SIG-M5 treated with dmso at 0.1 percent for 504 hours (cell line): ENCODE data around the gene NOS1AP.

ENCODE experiments used
- DNase-seq: peaks from one replicate; lab custom pipeline; 2025; ENCODE audit not compliant: unreplicated experiment; lab: John Stamatoyannopoulos, UW

Gene NOS1AP

DNA sequence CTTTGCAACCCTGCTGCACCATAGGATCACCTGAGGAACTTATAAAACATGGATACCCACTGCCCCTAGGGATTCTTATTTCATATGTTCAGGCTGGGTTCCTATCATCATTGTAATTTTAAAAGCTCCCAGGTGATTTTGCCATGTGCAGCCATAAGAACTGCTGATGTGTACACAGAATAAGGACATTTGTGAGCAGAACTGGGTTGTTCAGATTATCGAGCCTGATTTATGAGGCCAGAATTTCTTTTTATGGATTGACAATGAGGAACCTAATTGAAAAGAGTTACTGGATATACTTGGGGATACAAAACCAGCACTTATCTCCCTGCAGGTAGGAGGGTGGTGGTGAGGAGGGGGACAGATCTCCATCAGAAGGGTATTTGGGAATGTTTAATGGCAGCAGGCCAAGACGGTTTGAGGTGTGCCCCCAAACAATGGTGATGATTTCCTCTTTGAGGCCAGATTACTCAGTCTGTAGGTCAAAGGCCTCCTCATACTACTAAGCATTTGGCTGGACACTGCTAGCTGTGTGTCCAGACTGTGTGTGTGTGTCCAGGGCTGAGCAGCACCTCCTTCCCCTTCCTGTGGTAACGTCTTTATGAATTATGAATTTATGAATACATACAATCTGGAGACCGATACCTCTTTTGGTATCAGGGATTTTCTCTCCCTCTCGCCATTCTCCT is 18.9 kb downstream of the NOS1AP start:
- no peak for DNase-seq

DNA sequence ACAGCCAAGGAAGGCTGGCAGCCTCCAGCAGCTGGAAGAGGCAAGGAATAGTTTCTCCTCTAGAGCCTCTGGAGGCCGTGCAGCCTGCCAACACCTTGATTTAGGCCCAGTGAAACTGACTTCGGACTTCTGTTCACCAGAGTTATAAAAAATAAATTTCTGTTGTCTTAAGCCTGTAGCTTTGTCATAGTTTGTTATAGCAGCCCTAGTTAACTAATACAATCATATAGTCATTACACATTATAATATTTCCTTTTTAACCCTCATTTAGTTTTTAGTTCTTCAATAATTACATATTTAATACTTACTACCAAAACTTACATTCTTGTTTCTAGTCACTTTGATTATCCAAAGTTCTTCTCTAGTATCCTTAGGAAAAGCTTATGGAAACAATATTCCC is 20.3 kb downstream of the NOS1AP start:
- DNase-seq = no peak

DNA sequence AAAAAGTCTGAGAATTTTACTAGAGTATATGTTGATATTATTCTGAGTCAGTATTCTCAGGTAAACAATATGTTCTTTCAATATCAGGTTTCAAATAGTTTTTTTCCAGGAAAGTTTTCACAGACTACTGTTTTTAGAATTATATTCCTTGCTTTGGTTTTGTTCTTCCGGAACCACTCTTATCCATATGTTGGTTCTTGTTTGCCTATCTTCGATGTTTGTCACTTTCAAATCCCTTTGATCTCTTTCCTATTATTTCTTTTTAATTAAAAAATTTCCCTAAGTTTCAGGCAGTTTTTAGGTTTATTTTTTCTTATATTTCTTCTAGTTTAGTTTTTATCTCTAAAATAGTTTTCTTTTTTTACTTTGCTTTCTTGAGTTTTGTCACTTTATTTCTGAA is 20.9 kb downstream of the NOS1AP start:
- no peak for DNase-seq

DNA sequence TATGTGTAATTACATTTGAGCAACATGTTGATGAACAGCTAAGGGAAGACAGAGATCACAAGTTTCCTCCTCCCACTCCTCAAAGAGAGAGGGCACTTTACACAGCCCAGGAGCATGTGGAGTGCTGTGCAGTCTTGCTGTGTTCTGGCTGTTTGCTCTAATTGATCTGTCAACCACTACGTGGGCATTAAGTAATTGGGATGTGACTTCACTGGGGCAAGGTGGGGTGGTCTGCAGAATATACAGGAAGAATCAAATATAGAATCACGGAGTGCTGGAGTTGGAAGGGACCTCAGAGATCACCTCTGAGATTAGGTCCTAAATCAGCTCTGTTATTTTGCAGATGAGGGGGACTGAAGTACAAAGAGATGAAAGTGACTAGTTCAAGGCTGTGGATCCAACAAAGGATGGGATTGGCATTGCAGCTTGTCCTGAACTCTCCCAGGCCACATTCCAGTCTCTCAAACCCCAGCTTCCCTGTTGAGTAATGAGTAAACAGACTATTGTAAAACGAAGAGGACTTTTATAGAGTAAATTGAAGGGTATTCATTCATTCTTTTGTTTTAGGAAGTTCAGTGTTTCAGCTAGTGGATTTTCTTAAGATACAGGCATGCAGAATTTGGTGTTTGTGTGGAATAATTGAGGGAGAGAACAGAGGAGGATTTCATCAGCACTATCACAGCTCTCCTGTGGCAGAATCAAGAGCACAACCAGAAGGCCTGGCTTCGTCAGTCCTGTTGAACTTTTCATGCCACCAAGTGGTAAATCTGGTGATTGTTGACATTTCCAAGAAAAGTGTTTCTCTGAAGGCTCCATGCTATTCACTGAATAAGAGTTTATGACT is 22.4 kb downstream of the NOS1AP start:
- DNase-seq = no peak

DNA sequence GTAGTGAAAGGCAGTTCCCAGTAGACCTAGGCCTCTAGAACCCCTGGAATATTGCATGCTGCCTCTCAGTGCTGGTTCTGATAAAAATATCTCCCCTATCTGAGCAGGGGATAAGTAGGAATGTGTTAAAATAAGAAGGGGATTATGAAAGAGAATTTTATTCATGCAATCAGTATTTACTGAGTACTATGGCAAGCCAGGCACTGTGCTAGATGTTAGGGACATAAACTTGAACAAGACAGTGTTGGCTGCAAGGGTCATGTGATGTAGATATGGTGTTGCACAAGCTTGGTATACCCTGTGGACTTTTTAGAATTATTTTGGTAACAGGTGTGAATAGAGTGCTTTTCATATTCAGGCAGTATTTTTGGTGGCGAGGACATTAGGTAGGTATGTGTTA is 23.6 kb downstream of the NOS1AP start:
- DNase-seq = no peak

DNA sequence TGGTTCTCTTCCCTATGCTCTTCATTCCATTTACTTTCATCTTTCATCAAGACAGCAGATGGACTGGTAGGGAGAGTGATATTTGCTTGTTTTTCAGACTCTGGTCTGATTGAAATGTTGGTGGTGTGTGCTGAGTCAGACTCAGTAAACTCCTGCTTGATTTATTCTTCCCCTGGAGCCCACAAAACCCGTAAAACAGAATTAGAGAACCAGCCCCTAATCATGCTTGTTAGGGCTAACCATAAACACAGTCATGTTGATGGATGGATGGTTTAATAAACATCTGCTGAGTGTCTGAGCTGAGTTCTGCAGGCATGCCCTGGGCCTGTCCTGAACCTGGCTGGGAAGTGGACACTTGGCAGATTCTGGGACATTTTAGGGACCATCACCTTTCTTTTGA is 24.8 kb downstream of the NOS1AP start:
- DNase-seq = no peak

DNA sequence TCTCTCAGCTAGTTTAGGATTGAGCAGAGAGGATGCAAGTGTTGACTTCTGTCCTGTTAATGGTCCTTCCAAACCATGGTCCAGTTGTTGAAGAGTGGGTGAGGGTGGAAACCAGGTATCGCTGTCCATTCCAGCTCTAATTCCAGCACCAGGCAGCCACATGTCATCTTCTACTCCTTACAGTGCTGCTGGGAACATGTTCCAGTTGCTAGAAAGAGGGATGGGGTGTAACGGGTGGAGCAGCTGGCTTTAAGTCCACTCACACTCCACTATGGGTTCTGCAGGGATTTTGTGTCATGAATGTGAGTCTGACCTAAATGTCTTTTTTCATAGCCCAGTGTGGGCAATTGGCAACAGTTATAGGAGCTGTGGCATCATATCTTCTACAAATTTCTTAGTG is 25.2 kb downstream of the NOS1AP start:
- no peak for DNase-seq

DNA sequence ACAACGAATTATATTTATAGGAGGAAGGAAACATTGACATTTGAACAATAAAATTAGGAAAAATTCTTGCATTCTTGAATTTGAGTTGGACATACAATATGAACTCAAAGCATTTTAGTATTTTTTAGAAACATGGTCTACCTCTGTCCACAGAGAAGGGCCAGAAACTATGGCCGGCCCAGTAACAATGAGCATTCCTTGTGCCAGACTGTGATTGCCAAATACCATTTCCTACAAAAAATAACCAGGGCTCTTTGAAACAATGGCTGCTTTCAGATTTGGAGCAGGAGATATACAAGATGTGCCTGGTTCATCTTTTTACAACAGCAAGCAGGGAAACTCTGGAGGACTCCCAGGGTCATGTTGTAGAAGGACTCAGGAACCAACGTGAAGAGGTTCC is 38.4 kb downstream of the NOS1AP start:
- DNase-seq = no peak

DNA sequence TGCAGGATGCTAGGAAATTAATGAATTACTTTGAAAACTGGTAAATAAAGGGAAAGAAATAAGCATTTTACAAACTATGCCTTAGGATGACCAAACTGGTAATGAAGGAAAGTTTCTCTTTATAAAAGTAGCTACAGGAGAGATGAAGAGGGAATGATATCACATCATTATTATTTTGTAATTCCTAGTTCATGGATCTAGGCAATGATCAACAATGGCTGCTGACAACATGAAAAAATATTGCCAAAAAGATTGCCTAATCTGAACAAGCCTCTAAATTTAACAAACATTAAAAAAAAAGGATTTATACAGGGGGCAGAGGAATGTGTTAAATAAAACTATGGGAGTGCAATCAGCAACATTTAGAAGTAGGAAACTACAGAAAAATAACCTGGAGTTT is 38.9 kb downstream of the NOS1AP start:
- no peak for DNase-seq

DNA sequence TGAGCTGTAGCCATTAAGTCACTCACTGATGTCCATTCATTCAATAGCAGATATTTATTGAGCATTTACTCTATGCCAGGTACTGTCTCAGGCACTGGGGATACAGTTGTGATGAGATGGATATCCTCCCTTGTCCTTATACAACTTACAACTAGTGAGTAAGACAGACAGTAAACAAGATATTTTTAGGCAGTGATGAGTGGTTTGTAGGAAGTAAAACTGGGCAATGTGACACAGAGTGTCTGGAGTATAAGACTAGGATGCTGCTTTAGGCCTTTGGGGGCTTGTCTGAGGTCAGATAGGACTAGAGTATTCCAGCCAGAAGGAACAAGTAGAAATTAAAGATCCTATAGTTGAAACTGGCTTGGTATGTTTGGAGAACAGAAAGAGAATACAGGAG is 41.4 kb downstream of the NOS1AP start:
- DNase-seq = no peak

DNA sequence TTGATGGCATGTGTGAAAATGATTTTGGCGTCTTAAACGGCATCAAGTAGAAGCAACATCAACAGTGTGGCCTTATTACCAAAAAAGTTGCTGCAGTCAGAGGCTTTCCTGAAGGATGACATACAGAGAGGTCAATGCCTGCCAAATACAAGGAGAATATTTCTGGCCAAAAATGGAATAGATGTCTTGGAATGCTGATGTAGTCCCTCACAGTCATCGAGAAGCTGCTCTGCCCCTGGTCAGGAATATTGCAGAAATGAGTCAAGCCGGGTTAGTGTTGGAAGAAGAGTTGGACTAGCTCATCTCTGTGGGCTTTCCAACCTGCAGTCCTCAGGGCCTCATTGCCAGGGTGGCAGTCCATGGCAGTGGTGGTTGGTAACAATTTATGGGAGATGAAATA is 42.1 kb downstream of the NOS1AP start:
- no peak for DNase-seq

DNA sequence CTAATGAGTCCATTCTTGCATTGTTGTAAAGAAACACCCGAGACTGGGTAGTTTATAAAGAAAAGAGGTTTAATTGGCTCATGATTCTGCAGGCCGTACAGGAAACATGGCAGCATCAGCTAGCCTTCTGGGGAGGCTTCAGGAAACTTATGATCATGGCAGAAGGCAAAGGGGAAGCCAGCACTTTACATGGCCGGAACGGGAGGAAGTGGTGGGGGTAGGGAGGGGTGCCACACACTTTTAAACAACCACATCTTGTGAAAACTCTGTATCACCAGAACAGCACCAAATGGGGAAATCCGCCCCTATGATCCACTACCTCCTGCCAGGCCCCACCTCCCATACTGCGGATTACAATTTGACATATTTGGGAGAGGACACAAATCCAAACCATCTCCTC is 43.9 kb downstream of the NOS1AP start:
- no peak for DNase-seq

DNA sequence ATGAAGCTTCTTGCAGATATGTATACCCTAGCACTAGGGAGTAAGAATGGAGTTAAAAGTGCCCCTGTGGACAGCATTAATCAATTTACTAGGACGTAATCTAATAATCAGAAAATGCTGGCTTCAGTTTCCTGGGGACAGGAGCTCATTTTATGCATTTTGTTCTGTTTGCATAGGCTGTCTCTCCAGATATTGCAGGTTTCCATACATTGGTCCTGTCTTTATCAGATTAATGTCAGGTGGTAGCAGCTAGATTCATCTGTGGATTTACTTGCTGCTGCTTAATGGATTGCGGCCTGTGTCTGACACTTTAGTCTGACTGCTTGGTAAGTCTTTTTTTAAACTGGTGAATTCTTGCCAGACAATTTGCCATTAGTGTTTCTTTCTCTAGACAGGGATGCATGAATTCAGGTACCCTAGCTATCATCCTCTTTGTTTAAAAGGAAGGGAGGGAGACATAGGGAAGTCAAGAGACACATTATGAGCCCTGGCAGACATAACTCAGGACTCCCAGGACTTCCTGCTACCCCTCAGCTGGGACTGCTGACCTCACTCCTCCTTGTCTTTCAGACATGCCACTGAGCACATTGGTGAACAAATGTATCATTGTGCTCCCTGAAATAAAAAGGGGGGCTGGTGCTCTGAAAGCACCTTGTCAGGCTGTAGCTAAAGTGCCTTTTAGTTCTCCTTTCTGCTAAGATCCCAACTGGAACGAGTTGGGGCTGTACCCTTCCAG is 47.7 kb downstream of the NOS1AP start:
- no peak for DNase-seq

DNA sequence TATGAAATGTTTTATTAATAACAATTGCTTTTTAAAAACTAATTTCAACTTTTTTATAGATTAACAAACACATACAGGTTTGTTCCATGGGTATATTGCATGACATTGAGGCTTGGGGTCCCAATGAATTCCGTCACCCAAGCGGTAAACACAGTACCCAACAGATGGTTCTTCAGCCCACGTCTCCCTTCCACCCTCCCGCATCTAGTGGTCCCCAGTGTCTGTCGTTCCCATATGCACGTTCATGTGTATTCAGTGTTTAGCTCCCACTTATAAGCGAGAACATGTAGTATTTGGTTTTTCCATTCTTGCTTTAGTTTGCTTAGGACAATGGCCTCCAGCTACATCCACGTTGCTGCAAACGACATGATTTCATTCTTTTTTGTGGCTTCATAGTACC is 48.6 kb downstream of the NOS1AP start:
- DNase-seq = no peak

DNA sequence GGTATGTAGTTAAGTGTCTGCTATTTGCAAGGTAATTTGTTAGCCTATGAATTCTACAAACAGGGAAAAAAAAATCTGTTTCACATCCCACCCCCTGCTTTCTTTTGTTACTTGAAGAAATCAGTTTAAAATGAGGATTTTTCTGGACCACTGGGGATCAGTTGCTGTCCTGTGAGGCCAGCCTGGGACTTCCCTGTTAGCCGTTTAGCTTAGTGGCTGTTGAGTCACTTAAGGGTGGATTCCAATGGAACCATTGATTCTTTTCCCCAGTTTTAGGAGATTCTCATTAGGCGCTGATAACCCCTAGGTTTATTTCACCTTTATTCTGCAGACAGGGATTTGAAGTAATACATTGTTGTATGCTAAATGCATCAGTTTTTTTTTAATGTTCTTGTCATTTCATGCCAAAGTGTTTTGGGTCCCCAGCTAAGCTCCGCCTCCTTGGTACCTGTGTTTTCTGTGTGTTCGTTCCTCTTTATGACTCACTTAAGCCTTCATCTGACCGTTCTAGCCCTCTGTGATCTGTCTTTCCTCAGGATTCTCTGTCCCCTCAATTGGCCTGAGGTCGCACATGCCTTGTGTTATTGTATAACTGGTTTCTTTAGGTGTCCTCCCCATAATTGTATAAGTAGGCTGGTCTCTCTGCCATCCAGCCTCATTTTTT is 59.3 kb downstream of the NOS1AP start:
- DNase-seq = no peak

DNA sequence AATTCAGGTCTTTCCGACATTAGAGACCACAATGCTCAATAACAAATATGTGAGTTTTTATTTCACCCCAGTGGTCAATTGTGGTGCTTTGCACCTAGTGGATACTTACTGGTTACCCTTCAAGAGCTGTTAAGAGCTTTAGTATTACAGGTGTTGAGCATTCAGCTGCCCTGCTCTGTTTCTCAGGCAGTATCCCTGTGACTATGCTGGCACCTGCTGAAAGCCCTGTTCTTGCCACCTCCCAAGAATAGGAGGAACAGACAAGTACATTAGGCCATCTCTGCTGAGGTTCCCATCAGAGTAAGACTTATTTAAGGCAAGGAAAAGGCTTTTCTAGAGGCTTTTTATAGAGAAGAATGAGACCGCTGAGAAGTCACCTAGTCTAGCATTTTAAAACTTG is 60.8 kb downstream of the NOS1AP start:
- DNase-seq = no peak

DNA sequence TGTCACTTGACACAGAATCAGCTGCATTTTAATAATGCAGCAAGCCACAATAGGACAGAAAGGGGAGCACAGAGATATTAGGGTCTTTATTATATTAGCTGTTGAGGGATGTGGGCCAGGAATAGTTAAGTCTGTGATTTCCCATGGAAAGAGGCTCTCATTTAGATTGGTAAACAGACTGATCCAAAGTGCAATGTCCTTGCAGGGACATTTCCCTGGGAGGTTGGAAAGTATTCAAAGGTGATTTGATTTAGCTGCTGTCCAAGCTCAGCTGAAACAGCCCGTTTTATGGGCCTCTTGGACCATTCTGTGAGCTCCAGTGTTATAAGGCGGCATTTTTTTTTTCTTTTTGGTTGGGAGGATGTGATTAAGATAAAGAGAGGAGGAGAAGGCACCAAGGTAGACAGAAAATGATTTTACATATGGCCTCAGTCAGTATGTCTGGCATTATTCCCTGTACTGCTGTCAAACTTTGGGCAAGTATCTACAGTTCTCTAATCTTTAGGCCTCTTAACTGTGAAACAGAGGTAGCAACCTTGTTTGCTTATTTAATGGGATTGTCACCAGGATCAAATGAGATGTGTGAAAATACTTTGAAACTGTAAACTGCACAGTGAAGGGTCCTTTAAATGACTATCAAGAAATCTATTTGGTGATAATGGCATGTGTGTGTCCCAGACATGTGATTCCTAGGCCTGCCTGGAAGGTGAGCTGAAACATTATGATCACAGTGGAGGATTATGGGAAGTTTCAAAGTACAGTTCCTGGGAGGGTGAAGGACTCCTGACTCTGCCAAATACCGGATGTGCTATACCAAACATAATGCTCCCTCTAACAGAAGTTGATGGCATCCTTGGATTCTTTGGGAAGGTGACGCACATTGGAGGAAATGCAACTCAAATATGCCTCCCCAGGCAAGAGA is 62.2 kb downstream of the NOS1AP start:
- no peak for DNase-seq

DNA sequence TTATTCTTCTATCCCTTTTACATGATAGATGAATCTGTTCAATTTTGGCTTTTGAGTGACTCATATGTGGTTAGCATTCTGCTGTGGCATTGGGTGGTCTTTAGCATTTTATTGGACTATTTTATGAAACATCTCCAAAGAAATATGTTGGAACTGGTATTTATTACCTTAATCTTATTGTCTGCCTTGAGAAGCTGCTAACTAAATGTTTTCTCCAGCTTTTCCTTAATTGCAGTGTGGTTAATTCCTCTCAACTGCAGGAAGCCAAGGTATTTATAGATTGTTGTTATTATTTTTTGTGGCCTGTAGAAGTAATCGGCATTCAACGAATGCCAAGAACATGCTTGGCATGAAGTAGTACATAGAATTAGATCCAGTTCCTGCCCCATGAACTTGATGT is 64.1 kb downstream of the NOS1AP start:
- no peak for DNase-seq

DNA sequence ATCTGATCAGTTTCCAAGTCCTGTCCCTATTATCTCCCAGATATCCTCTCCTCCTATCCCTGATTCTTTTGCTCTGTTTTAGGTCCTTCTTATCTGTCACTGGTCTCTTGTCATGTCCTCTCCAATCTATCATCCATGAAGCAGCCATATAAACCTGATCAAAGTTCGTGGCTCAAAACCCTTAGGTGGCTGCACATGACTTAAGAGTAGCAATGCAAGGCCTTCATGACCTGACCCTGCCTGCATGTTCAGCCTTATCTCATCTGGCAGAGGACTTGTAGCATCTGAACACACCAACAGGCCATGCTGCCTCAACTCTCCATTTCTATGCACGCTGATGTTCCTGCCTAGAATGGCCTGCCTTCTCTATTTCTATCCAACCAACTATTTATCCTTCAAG is 65.2 kb downstream of the NOS1AP start:
- no peak for DNase-seq

DNA sequence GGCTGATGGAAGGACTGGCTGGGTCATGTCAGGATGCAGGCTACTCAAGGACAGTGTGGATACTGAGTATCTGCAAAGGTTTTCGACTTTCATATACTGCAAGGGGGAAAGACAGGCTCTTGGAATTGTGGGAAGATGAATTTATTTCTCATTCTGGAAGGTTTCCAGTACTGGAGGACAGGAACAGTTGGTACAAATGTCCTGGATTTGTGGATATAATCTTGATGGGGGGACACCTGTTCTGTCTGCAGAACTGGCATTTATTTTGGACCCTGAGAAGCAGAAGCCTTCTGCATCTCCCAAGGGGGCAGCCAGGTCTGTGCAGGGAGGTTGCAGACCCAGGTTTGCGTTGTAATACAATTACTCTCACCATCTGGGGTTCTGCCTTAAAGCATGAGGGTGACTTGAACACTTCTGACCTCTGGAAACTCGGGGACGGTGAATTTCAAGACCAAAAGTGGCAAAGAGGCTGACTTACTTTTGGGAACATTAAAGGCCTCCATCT is 65.8 kb downstream of the NOS1AP start:
- DNase-seq = no peak
